Epithelial cell of esophagus (primary cell): Measurements from ENCODE around the gene COL26A1.

Experiments used
- DNase-seq: peaks from one replicate; pipeline ENCODE4 v3.0.0; 2010; ENCODE audit warnings: low read depth
- H3K4me3 ChIP-seq: 2 replicates; pipeline ENCODE4 v1.5.1; 2011; ENCODE audit warnings: mild to moderate bottlenecking, low read length, control low read depth
- CTCF ChIP-seq: IDR thresholded peaks from 2 replicates; pipeline ENCODE4 v1.5.1; 2011; ENCODE audit warnings: low read depth, mild to moderate bottlenecking, low read length, control low read depth, inconsistent platforms; ENCODE audit not compliant: insufficient read depth; ENCODE audit errors: missing control alignments

COL26A1 gene

GRCh38 chr7:101381549-101382111, 19.0 kb downstream of the COL26A1 start:
- no peak for TF ChIP-seq CTCF
- no peak overlapping the region for H3K4me3 ChIP-seq
- no peak for DNase-seq

GRCh38 chr7:101382937-101383336, 20.3 kb downstream of the COL26A1 start:
- TF ChIP-seq CTCF = no peak
- DNase-seq = no peak
- H3K4me3 ChIP-seq = no peak overlapping the region

GRCh38 chr7:101386177-101386557, 23.5 kb downstream of the COL26A1 start:
- no peak overlapping the region for H3K4me3 ChIP-seq
- TF ChIP-seq CTCF = no peak
- no peak for DNase-seq

GRCh38 chr7:101386558-101387231, 24.0 kb downstream of the COL26A1 start:
- no peak for TF ChIP-seq CTCF
- no peak for DNase-seq
- H3K4me3 ChIP-seq = no peak overlapping the region

- no peak for TF ChIP-seq CTCF
- no peak overlapping the region for H3K4me3 ChIP-seq
- DNase-seq = no peak
Measured at GRCh38 chr7:101390901-101391301, 28.2 kb downstream of the COL26A1 start.

GRCh38 chr7:101391991-101392390, 29.3 kb downstream of the COL26A1 start:
- TF ChIP-seq CTCF = no peak
- DNase-seq = no peak
- H3K4me3 ChIP-seq = no peak overlapping the region

GRCh38 chr7:101393865-101394264, 31.2 kb downstream of the COL26A1 start:
- TF ChIP-seq CTCF = no peak
- no peak overlapping the region for H3K4me3 ChIP-seq
- no peak for DNase-seq
